Endothelial cell (in vitro differentiated cells): ENCODE measurements around the gene CLEC4A. TPM values are rescaled to one million over a fixed set of nuclear protein-coding genes. Genes with fewer than 3 reads are reported as not detected.

ENCODE experiments used
- DNase-seq: peaks from one replicate; pipeline ENCODE4 v3.0.0; 2021; ENCODE audit warnings: low spot score
- H3K27ac Mint-ChIP-seq: one replicate; pipeline ENCODE4 v1.8.0; 2021; ENCODE audit warnings: mixed read lengths, inconsistent platforms; ENCODE audit not compliant: unreplicated experiment
- H3K27me3 Mint-ChIP-seq: one replicate; pipeline ENCODE4 v1.8.0; 2021; ENCODE audit warnings: mild to moderate bottlenecking, moderate library complexity, mixed read lengths, inconsistent platforms; ENCODE audit not compliant: unreplicated experiment
- H3K36me3 Mint-ChIP-seq: one replicate; pipeline ENCODE4 v1.8.0; 2021; ENCODE audit warnings: mild to moderate bottlenecking, low read depth, mixed read lengths, inconsistent platforms; ENCODE audit not compliant: unreplicated experiment
- H3K4me1 Mint-ChIP-seq: one replicate; pipeline ENCODE4 v1.8.0; 2021; ENCODE audit warnings: mild to moderate bottlenecking, mixed read lengths, inconsistent platforms; ENCODE audit not compliant: unreplicated experiment
- H3K4me3 Mint-ChIP-seq: one replicate; pipeline ENCODE4 v1.8.0; 2021; ENCODE audit warnings: mild to moderate bottlenecking, mixed read lengths, inconsistent platforms; ENCODE audit not compliant: unreplicated experiment
- H3K9me3 Mint-ChIP-seq: one replicate; pipeline ENCODE4 v1.8.0; 2021; ENCODE audit warnings: mixed read lengths, inconsistent platforms; ENCODE audit not compliant: unreplicated experiment
- CTCF ChIP-seq: fragments of 200-600 bp; sonication (generic); IDR thresholded peaks from one replicate; pipeline ENCODE4 v1.5.0; 2021; ENCODE audit warnings: antibody characterized with exemption; ENCODE audit not compliant: unreplicated experiment
- long read RNA-seq: library from polyadenylated mRNA; unstranded; transcript quantifications from one replicate; pipeline ENCODE4 v2.0.0, GENCODE V29; 2020; ENCODE audit not compliant: unreplicated experiment
- total RNA-seq: library from RNA; stranded (reverse); fragmentation: NEBNext Ultra II Directional; extraction: Animal tissue kit (Norgen Biotek cat#: 25700); gene quantifications from one replicate; pipeline ENCODE4 v1.2.1, GENCODE V29; 2021; ENCODE audit not compliant: unreplicated experiment

CLEC4A gene
- total RNA-seq, result 0.82 TPM
- long read RNA-seq, result 0 reads

DNA sequence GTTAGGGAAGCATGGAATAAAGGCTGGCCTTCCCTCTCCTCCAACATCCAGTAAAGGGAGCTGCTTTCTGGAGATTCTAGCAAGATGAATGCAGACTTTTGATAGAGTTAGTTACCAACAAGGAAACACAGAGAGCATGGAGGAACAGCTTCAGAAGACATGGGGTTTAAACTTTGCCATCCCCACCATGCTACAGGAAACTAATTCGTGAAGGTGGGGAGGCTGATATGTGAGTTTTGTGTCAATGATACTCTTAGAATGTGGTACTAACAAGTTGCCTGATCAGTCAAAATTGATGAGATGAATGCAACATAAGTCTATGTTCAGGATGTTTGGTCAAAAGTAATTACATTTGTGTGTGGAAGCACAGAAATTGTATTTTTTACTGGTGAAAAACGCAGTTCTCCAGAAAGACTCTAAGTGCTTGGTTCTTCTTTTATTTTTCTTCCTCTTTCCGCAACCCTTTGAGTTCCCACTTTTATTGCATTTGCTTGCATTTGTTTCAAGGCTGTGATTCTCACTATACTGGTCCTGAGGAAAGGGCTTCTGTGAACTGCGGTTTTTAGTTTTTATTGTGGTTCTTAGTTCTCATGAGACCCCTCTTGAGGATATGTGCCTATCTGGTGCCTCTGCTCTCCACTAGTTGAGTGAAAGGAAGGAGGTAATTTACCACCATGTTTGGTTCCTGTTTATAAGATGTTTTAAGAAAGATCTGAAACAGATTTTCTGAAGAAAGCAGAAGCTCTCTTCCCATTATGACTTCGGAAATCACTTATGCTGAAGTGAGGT, at the start of gene CLEC4A:
TSS of gene CLEC4A (plus strand) at position 494 of the 789 bp plus-strand sequence. CDS start at position 756, 262 bp downstream.
- H3K27ac Mint-ChIP-seq, result no peak within 1 kb of the TSS
- peaks cover 1% of the 10 kb centered on the region for H3K27me3 Mint-ChIP-seq
- TF ChIP-seq CTCF, result no peak
- no peak within 1 kb of the TSS for H3K4me3 Mint-ChIP-seq
- H3K4me1 Mint-ChIP-seq, result no peaks in the 10 kb centered on the region
- no peaks in the 10 kb centered on the region for H3K9me3 Mint-ChIP-seq
- no peaks in the 10 kb centered on the region for H3K36me3 Mint-ChIP-seq
- no peak for DNase-seq

- TF ChIP-seq CTCF, result no peak
- H3K27ac Mint-ChIP-seq, result no peak overlapping the region
- H3K27me3 Mint-ChIP-seq, result no peaks in the 10 kb centered on the region
- H3K4me1 Mint-ChIP-seq, result peaks cover 9% of the 10 kb centered on the region
- no peak for DNase-seq
- H3K36me3 Mint-ChIP-seq, result no peaks in the 10 kb centered on the region
- no peak overlapping the region for H3K4me3 Mint-ChIP-seq
- H3K9me3 Mint-ChIP-seq, result no peaks in the 10 kb centered on the region
These were observed 47.5 kb upstream of the CLEC4A start for GRCh38 chr12:8075935-8076334.

GRCh38 chr12:8076366-8076765, 47.1 kb upstream of the CLEC4A start:
- no peaks in the 10 kb centered on the region for H3K27me3 Mint-ChIP-seq
- H3K9me3 Mint-ChIP-seq, result no peaks in the 10 kb centered on the region
- H3K4me3 Mint-ChIP-seq, result no peak overlapping the region
- DNase-seq, result no peak
- H3K36me3 Mint-ChIP-seq, result no peaks in the 10 kb centered on the region
- no peak overlapping the region for H3K27ac Mint-ChIP-seq
- H3K4me1 Mint-ChIP-seq, result peaks cover 11% of the 10 kb centered on the region
- TF ChIP-seq CTCF, result no peak

GRCh38 chr12:8077207-8077606, 46.2 kb upstream of the CLEC4A start:
- Mint-ChIP-seq H3K4me1 (peaks cover 13% of the 10 kb centered on the region), H3K36me3 (no peaks in the 10 kb centered on the region), H3K27me3 (no peaks in the 10 kb centered on the region), H3K9me3 (no peaks in the 10 kb centered on the region), H3K27ac (no peak overlapping the region), H3K4me3 (no peak overlapping the region)
- TF ChIP-seq CTCF, result no peak
- DNase-seq, result no peak

DNA sequence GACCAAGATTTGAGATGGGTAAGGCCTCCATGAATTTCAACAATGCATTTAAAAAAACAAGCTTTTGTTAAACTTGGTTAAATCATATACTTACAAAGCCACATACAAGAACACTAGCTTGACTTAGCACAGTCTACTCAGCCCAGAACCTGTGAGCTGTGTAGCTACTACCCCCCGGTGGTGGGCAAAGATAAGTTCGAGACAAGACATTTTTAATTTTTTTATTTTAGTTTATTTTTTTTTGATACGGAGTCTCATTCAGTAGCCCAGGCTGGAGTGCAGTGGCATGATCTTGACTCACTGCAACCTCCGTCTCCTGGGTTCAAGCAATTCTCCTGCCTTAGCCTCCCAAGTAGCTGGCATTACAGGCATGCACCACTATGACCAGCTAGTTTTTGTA, 45.0 kb upstream of the CLEC4A start:
- peak; percentile 67 for TF ChIP-seq CTCF
- H3K4me3 Mint-ChIP-seq, result no peak overlapping the region
- H3K27me3 Mint-ChIP-seq, result peaks cover 3% of the 10 kb centered on the region
- peaks cover 22% of the 10 kb centered on the region for H3K4me1 Mint-ChIP-seq
- DNase-seq, result peak; percentile 54
- H3K9me3 Mint-ChIP-seq, result no peaks in the 10 kb centered on the region
- H3K36me3 Mint-ChIP-seq, result no peaks in the 10 kb centered on the region
- H3K27ac Mint-ChIP-seq, result no peak overlapping the region
